SK-N-SH (cell line): ENCODE data around the gene TNFSF15. TPM values are rescaled to one million over a fixed set of nuclear protein-coding genes. Genes with fewer than 3 reads are reported as not detected.

Source experiments
- CTCF ChIA-PET: fragments of 300-600, 350-600 bp; formaldehyde crosslinking; extraction: SDS; loops from one replicate; lab custom pipeline; 2021; lab: Yijun Ruan, JAX
- POLR2A ChIA-PET: fragments of 350-600 bp; sonication (Branson Sonifier 250); formaldehyde crosslinking; extraction: SDS; loops from one replicate; lab custom pipeline; 2020; ENCODE audit warnings: antibody characterized with exemption, inconsistent platforms; lab: Yijun Ruan, JAX
- DNase-seq: peaks from one replicate; pipeline ENCODE4 v3.0.0; 2012
- H2AFZ ChIP-seq: fragments of 200-600 bp; sonication (generic); 2 replicates; pipeline ENCODE4 v1.8.1; 2016; ENCODE audit warnings: antibody characterized with exemption, mild to moderate bottlenecking, low read depth
- H3F3A ChIP-seq: fragments of 200-600 bp; sonication (generic); replicated peaks from 2 replicates; pipeline ENCODE3; 2016; ENCODE audit warnings: antibody characterized with exemption, mild to moderate bottlenecking; ENCODE audit not compliant: insufficient read depth
- H3K27ac ChIP-seq, 2 experiments: fragments of 200-500 bp in 1 of 2; fragments of 200-600 bp in 1 of 2; sonication (Bioruptor generic) in 1 of 2; sonication (generic), shearing (Covaris generic) in 1 of 2; 2 replicates each; pipeline versions ENCODE4 v1.5.1 to v1.6.1; 2014 to 2016; ENCODE audit warnings: low read depth in 2 of 2, inconsistent platforms in 1 of 2, low read length in 1 of 2, mild to moderate bottlenecking in 1 of 2, mixed read lengths in 1 of 2
- H3K27me3 ChIP-seq: fragments of 200-600 bp; sonication (generic), shearing (Covaris generic); 2 replicates; pipeline ENCODE4 v1.6.1; 2016; ENCODE audit warnings: mixed run types; ENCODE audit not compliant: insufficient read depth
- H3K36me3 ChIP-seq, 2 experiments: fragments of 200-500 bp in 1 of 2; fragments of 200-600 bp in 1 of 2; sonication (Bioruptor generic) in 1 of 2; sonication (generic) in 1 of 2; replicated peaks in 1 of 2; 2 replicates each; pipeline versions ENCODE3 to v1.5.1; 2014 to 2016; ENCODE audit warnings: low read length in 1 of 2, mild to moderate bottlenecking in 1 of 2; ENCODE audit not compliant: insufficient read depth in 2 of 2, control insufficient read depth in 1 of 2
- H3K4me1 ChIP-seq, 2 experiments: fragments of 200-500 bp in 1 of 2; fragments of 200-600 bp in 1 of 2; sonication (Bioruptor generic) in 1 of 2; sonication (generic), shearing (Covaris generic) in 1 of 2; 2 replicates each; pipeline versions ENCODE4 v1.5.1 to v1.6.1; 2014 to 2016; ENCODE audit warnings: low read depth in 1 of 2, low read length in 1 of 2, mixed run types in 1 of 2; ENCODE audit not compliant: insufficient read depth in 2 of 2, control insufficient read depth in 1 of 2
- H3K4me2 ChIP-seq: fragments of 200-600 bp; sonication (generic), shearing (Covaris generic); 2 replicates; pipeline ENCODE4 v1.6.1; 2017; ENCODE audit warnings: mixed run types
- H3K4me3 ChIP-seq, 2 experiments: fragments of 200-500 bp in 1 of 2; fragments of 200-600 bp in 1 of 2; sonication (Bioruptor generic) in 1 of 2; sonication (generic), shearing (Covaris generic) in 1 of 2; 2 replicates each; pipeline versions ENCODE4 v1.5.1 to v1.8.1; 2014 to 2016; ENCODE audit warnings: low read depth in 2 of 2, inconsistent platforms in 1 of 2, low read length in 1 of 2, mild to moderate bottlenecking in 1 of 2, mixed read lengths in 1 of 2, moderate library complexity in 1 of 2
- H3K79me2 ChIP-seq: fragments of 200-600 bp; sonication (generic); 2 replicates; pipeline ENCODE4 v1.8.1; 2017; ENCODE audit warnings: mild to moderate bottlenecking; ENCODE audit not compliant: insufficient read depth
- H3K9ac ChIP-seq: fragments of 200-600 bp; sonication (generic); 2 replicates; pipeline ENCODE4 v1.6.1; 2017; ENCODE audit warnings: mixed run types
- H3K9me2 ChIP-seq: fragments of 200-600 bp; sonication (generic); 2 replicates; pipeline ENCODE4 v1.6.1; 2017; ENCODE audit warnings: mixed run types
- H3K9me3 ChIP-seq: fragments of 200-600 bp; sonication (generic); 2 replicates; pipeline ENCODE4 v1.6.1; 2017; ENCODE audit warnings: mixed run types, mild to moderate bottlenecking, moderate library complexity
- H4K20me1 ChIP-seq: fragments of 200-600 bp; sonication (generic); 2 replicates; pipeline ENCODE4 v1.6.1; 2017; ENCODE audit warnings: mild to moderate bottlenecking, mixed run types; ENCODE audit not compliant: insufficient read depth
- CHD2 ChIP-seq: fragments of 150-350 bp; IDR thresholded peaks from 2 replicates; pipeline ENCODE4 v1.6.1; 2018; ENCODE audit warnings: low read length; ENCODE audit not compliant: partially characterized antibody
- ELF1 ChIP-seq: IDR thresholded peaks from 2 replicates; pipeline ENCODE4 v1.4.0; 2012
- EP300 ChIP-seq, 2 experiments: IDR thresholded peaks; 2 replicates each; pipeline versions ENCODE4 v1.4.0 to v1.6.1; 2012; ENCODE audit warnings: borderline replicate concordance in 1 of 2, low read depth in 1 of 2, low read length in 1 of 2
- FOSL2 ChIP-seq: IDR thresholded peaks from 2 replicates; pipeline ENCODE4 v1.4.0; 2012; ENCODE audit warnings: low read depth, mild to moderate bottlenecking, moderate library complexity, borderline replicate concordance
- FOXJ3 ChIP-seq: sonication (generic); formaldehyde crosslinking; IDR thresholded peaks from 2 replicates; pipeline ENCODE4 v1.5.1; 2020; ENCODE audit warnings: mild to moderate bottlenecking, missing genetic modification reagents
- GABPA ChIP-seq: IDR thresholded peaks from 2 replicates; pipeline ENCODE4 v1.4.0; 2012; ENCODE audit warnings: low read depth, mild to moderate bottlenecking
- GATA2 ChIP-seq: sonication (generic); formaldehyde crosslinking; IDR thresholded peaks from 2 replicates; pipeline ENCODE4 v1.5.0; 2020; ENCODE audit warnings: mild to moderate bottlenecking, missing genetic modification reagents
- JUND ChIP-seq: IDR thresholded peaks from 2 replicates; pipeline ENCODE4 v1.4.0; 2012
- MEF2A ChIP-seq: IDR thresholded peaks from 2 replicates; pipeline ENCODE4 v1.4.0; 2012; ENCODE audit warnings: low read depth, borderline replicate concordance
- MXI1 ChIP-seq: IDR thresholded peaks from 2 replicates; pipeline ENCODE4 v1.6.1; 2012; ENCODE audit warnings: mild to moderate bottlenecking, low read depth, low read length, improper control_type of control experiment
- NFIC ChIP-seq: IDR thresholded peaks from 2 replicates; pipeline ENCODE4 v1.4.0; 2012; ENCODE audit warnings: borderline replicate concordance
- RXRA ChIP-seq: IDR thresholded peaks from 2 replicates; pipeline ENCODE4 v1.4.0; 2012; ENCODE audit warnings: low read depth, mild to moderate bottlenecking, borderline replicate concordance
- SMC3 ChIP-seq: IDR thresholded peaks from 2 replicates; pipeline ENCODE4 v1.6.1; 2012; ENCODE audit warnings: low read depth, low read length, improper control_type of control experiment
- TCF12 ChIP-seq: IDR thresholded peaks from 2 replicates; pipeline ENCODE4 v1.4.0; 2012
- YY1 ChIP-seq: IDR thresholded peaks from 2 replicates; pipeline ENCODE4 v1.4.0; 2012; ENCODE audit warnings: low read depth, mild to moderate bottlenecking
- WGBS: methylation state at CpG from one replicate; pipeline ENCODE4 v1.1.6; 2017; ENCODE audit warnings: low lambda C conversion rate; 5-methylcytosine and 5-hydroxymethylcytosine counted together
- polyA plus RNA-seq, 3 experiments: library from polyadenylated mRNA; depleted of rRNA; stranded (reverse); fragments of >200 nt; gene quantifications; 2 replicates each; pipeline ENCODE4 v1.2.3, GENCODE V29; 2012
- TF ChIP-seq, protein P1 (sequence below): fragments of 200-600 bp; sonication (generic); IDR thresholded peaks from 2 replicates; pipeline ENCODE4 v1.6.1; 2017; ENCODE audit warnings: antibody characterized with exemption, mild to moderate bottlenecking, moderate library complexity
- TF ChIP-seq, protein P2 (sequence below): IDR thresholded peaks from 2 replicates; pipeline ENCODE4; 2012
- TF ChIP-seq, protein P3 (sequence below): IDR thresholded peaks from 2 replicates; pipeline ENCODE4 v1.4.0; 2012; ENCODE audit warnings: low read depth

TNFSF15 gene
- polyA plus RNA-seq, 1 of the 3 experiments (the other 2 are of a cell fraction): 0.64 TPM

DNA sequence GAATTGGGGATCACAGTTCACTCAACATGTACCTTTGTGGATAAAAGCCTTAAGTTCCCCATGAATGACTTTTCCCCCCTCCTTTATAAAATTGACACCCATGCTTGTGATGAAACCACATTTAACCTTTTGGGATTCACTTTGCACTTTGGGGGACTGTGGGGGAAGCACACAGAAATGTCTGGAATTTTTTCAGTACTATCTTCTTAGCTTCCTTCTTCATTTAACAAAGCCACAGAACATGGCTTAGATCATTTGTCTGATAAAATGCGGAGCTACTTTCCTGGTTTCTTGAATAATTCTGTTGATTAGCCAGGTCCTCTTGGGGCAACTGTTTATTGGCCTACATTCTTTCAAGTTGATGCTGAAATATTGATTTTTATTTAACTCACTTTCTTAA is 29.9 kb downstream of the TNFSF15 start:
- ChIA-PET POLR2A (no interaction called here), CTCF (no interaction called here)
- Histone ChIP-seq H3K4me1 (peaks cover 0 to 14% of the 10 kb centered on the region in 2 experiments; a peak in 2 of 4 replicates), H2AFZ (no peak overlapping the region), H3F3A (peaks cover 8% of the 10 kb centered on the region), H3K27me3 (no peaks in the 10 kb centered on the region), H3K9ac (no peak overlapping the region), H3K4me2 (no peak overlapping the region), H3K4me3 (no peak overlapping the region), H4K20me1 (no peaks in the 10 kb centered on the region), H3K9me3 (no peaks in the 10 kb centered on the region), H3K27ac (no peak overlapping the region), H3K36me3 (no peaks in the 10 kb centered on the region), H3K9me2 (no peaks in the 10 kb centered on the region), H3K79me2 (no peaks in the 10 kb centered on the region)
- 0 out of 2 replicates have a peak, but pooled peaks have one; percentile 16 for TF ChIP-seq RXRA
- TF ChIP-seq TCF12: 0 out of 2 replicates have a peak, but pooled peaks have one; percentile 18
- TF ChIP-seq ELF1: no peak
- 24% methylated on average over 1 of the region's 1 CpG for WGBS
- DNase-seq: no peak

DNA sequence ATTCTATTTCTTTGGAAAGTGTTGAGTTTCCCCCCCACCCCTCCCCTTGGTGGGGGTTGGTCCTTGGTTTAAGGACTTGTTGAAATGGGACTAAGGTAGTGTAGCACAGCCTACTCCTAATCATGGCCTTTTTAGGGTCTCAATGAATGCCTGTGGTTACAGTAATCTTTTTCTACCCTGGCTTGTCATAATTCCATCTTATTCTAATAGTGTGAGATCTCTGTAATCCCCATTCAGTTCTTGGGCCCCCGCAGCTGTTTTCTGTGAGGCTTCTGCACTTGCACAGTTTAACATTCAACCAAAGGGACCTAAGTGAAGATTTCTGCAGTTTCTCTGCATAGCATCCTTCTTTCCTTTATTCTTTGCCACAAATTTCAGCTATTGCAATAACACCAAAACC is 30.7 kb downstream of the TNFSF15 start:
- Histone ChIP-seq H3K79me2 (no peaks in the 10 kb centered on the region), H3K9me2 (no peaks in the 10 kb centered on the region), H3K36me3 (no peaks in the 10 kb centered on the region)
- CTCF ChIA-PET: no interaction called here
- TF ChIP-seq NFIC: no peak
- TF ChIP-seq YY1: no peak
- no peak for TF ChIP-seq GABPA
- TF ChIP-seq SMC3: no peak
- TF ChIP-seq JUND: no peak
- TF ChIP-seq, protein P1, sequence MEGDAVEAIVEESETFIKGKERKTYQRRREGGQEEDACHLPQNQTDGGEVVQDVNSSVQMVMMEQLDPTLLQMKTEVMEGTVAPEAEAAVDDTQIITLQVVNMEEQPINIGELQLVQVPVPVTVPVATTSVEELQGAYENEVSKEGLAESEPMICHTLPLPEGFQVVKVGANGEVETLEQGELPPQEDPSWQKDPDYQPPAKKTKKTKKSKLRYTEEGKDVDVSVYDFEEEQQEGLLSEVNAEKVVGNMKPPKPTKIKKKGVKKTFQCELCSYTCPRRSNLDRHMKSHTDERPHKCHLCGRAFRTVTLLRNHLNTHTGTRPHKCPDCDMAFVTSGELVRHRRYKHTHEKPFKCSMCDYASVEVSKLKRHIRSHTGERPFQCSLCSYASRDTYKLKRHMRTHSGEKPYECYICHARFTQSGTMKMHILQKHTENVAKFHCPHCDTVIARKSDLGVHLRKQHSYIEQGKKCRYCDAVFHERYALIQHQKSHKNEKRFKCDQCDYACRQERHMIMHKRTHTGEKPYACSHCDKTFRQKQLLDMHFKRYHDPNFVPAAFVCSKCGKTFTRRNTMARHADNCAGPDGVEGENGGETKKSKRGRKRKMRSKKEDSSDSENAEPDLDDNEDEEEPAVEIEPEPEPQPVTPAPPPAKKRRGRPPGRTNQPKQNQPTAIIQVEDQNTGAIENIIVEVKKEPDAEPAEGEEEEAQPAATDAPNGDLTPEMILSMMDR: no peak
- TF ChIP-seq, protein P2, sequence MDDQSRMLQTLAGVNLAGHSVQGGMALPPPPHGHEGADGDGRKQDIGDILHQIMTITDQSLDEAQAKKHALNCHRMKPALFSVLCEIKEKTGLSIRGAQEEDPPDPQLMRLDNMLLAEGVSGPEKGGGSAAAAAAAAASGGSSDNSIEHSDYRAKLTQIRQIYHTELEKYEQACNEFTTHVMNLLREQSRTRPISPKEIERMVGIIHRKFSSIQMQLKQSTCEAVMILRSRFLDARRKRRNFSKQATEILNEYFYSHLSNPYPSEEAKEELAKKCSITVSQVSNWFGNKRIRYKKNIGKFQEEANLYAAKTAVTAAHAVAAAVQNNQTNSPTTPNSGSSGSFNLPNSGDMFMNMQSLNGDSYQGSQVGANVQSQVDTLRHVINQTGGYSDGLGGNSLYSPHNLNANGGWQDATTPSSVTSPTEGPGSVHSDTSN: no peak
- no peak for TF ChIP-seq FOSL2
- TF ChIP-seq MXI1: no peak
- no peak for TF ChIP-seq FOXJ3
- no peak for TF ChIP-seq GATA2 (CRISPR knock-in tag)
- TF ChIP-seq CHD2: no peak
- TF ChIP-seq EP300 (IDR thresholded peaks at IDR 0.05; ENCODE audit: borderline replicate concordance in 1 of 2, low read depth in 1 of 2, low read length in 1 of 2): no peak
- TF ChIP-seq, protein P3, sequence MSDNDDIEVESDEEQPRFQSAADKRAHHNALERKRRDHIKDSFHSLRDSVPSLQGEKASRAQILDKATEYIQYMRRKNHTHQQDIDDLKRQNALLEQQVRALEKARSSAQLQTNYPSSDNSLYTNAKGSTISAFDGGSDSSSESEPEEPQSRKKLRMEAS: no peak
- TF ChIP-seq MEF2A: no peak
- TF ChIP-seq, all 33 proteins: peak for 0
- no peak for DNase-seq
- no peaks in the 10 kb centered on the region for H4K20me1 ChIP-seq
- no peaks in the 10 kb centered on the region for H3K9me3 ChIP-seq
- H2AFZ ChIP-seq: no peak overlapping the region
- peaks cover 7% of the 10 kb centered on the region for H3F3A ChIP-seq
- peaks cover 0 to 14% of the 10 kb centered on the region in 2 experiments; a peak in 2 of 4 replicates for H3K4me1 ChIP-seq
- H3K27me3 ChIP-seq: no peaks in the 10 kb centered on the region
- no peak overlapping the region for H3K4me2 ChIP-seq
- H3K27ac ChIP-seq: no peak overlapping the region
- no peak overlapping the region for H3K4me3 ChIP-seq
- no peak overlapping the region for H3K9ac ChIP-seq
- 20% methylated on average over 1 of the region's 1 CpG for WGBS
- POLR2A ChIA-PET: no interaction called here
